T47D (cell line): ENCODE results near the gene WNK1.
"Not testable (repeated sequence)": the region's sequence is repeated elsewhere in the genome, so short reads cannot be mapped to it uniquely, and the experiment has no call there.

ENCODE experiments used
- DNase-seq, 2 experiments: peaks; one replicate each; pipeline versions ENCODE4 v3.0.0 to v3.0.0-alpha.2; 2011 to 2012; ENCODE audit warnings: low read depth in 1 of 2, low spot score in 1 of 2
- JUND ChIP-seq: IDR thresholded peaks from 2 replicates; pipeline ENCODE4 v1.6.1; 2012; ENCODE audit warnings: low read depth
- in situ Hi-C: cut with HindIII; loops from 2 replicates; pipeline ENCODE4 v1.10.0; 2016; ENCODE audit warnings: low sequenced_read_pairs, low pct_unique_long_range_greater_than_20kb

WNK1 gene

DNA sequence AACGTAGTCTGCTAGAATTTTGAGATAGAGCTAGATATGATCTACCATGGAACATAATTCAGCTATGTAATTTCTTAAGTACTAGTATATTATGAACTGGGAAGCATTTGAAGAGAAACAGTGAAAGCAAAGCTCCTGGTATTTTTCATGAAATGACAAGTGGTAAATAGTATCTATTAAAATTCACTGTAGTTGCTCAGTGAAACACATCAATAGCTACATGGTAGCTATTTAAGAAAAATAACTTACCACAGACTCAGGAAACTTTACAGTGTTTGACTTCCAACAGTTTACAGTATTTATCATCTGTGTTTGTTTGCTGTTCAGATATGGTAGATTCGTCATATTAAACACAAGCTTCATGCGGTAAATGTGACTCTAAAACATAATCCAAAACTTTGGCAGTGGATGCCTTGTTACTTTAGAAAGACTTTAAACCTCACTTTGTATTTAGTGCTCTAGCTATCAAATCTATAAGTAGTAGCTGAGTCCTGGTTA lies 25.2 kb downstream of the WNK1 start:
- in situ Hi-C loops, result no loop called here
- TF ChIP-seq JUND, result no peak
- DNase-seq, result no peak

DNA sequence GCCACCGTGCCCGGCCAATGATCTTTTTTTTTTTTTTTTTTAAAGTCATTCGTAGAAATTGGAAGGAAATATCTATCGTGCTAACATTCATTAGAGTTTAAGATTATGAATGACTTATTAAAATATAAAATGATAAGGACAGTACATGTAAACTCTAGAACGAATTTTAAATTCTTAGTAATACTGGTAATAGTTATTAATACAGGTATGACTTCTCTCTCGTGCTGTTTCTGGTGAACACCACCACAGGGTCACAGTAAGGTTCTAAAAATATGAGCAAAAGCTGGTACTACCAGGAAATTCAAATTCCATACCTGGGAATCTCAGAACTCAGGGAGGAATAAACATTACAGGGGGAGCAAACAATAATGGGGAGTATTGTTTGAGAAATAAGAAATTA lies 26.2 kb downstream of the WNK1 start:
- in situ Hi-C loops, result no loop called here
- TF ChIP-seq JUND, result no peak
- no peak for DNase-seq

DNA sequence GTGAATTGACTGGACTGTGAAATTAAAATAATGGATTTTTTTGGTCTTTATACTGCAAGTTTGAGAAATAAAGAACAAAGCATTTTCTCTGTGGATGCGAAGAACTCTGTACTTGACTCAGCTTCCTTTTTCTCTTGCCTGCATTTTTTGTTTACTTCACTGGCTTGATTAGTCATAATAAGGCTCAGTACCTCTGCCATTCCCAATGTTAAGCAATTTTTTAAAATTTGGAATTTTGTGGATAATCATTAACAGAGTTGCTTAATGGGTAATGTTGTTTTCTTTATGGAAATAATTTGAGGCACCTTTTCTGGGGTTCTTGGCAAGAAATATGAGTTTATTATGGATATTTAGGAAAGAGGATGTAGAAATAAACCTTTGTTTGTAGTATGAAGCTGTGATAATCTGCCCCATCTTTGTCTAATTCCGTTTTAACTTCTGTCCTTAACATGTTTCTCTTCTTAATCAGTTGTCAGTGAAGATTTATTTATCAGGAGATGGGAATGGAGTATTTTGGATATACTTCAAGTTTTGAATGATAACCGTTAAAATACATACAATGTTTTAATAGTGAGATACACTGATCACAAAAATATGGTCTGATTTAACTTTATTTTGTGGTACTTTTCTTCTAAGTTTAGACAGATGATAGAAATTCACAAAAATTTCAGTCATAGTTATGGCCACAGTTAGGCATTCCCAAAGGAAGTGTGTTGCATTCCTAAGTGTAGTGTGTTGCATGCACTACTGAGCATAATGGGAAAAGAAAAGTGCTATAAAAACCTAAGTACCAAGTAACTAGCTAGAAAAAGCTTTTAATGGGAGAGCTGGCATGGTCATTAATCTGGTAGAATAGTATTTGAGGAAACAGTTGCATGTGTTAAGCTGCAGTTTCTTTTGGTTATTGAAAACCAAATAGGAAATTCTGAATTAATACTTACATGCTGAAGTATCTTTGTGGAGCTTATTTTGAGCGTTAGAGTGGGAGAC lies 27.7 kb downstream of the WNK1 start:
- no peak for TF ChIP-seq JUND
- no peak for DNase-seq
- in situ Hi-C loops, result no loop called here

DNA sequence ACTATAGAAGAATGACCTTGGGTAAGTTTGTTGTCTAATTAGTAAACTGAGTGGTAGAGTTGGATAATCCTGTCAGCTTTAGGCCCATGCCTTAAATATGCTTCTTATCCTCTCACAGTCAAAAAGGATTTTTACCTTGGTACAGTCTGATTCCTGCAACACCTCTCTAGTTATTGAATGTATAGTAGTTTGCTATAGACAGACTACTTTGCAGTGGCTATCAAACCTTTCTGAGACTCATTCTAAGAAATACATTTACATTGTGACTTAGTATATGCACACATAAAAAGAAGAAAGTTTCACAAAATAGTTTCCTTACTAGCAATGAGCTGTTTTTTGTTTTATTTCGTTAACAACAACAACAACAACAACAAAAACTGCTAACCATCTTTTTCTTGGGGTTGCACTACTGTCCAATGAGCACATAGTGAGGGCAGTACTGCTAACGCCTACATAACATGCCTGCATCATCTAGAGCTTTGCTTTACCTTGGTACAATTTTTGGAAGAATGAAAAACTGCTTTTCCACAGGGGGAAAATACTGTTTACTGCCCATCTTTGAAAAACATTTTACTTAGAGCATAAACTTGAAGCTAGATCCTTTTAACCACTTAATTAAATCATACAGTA lies 28.5 kb downstream of the WNK1 start:
- TF ChIP-seq JUND, result no peak
- in situ Hi-C loops, result no loop called here

DNA sequence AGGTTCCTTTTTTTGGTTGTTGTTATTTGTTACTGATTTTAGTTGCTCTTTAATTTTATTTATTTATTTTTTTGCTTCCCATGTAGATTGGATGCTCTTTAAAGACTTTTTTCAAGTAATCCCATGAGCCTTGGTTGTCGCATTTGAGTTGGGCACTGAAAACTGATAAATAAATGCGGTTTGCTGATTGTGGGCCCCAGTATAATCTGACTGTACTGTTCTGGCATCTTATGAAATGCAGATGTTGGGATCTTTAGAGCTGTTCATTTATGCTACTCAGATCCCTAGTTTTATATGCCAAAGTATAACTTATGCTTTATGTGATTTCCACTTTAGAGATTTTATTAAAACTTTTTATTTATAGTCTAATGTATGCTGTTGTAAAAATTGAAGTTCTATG lies 33.3 kb downstream of the WNK1 start:
- in situ Hi-C loops, result no loop called here
- DNase-seq, result no peak
- no peak for TF ChIP-seq JUND

More for the DNA sequence above, 28.5 kb downstream of the WNK1 start:
- no peak for DNase-seq

DNA sequence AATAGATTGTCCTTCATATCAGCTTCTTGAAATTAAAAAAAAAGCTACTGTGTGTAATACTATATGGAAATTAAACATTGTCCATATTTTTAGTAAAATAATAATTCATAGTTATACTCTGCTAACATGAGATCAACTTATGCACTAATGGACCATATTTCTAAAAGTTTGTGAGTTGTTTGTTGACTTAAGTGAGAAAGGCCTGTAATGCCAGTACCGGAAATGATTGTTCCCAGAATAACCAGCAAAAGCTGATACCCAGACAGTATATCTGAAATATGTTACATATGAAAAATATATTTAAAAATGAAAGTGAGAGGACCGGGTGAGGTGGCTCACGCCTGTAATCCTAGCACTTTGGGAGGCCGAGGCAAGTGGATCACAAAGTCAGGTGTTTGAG lies 35.9 kb downstream of the WNK1 start:
- in situ Hi-C loops, result no loop called here
- DNase-seq, result no peak
- no peak for TF ChIP-seq JUND

DNA sequence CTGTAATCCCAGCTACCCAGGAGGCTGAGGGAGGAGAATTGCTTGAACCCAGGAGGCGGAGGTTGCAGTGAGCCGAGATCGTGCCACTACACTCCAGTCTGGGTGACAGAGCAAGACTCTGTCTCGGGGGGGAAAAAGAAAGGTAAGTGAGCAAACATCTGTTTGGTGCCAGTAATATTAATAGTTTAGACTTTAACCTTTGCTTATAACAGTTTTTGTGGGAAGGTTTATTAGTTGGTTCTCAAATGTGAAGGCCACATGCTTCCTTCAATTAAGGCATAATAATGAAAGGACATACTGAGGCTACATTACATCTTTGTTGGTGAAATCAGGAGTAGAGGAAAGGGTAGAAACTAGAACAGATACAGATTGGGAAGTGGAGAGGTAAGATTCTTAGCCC lies 36.4 kb downstream of the WNK1 start:
- in situ Hi-C loops, DNase-seq: not testable (repeated sequence)

DNA sequence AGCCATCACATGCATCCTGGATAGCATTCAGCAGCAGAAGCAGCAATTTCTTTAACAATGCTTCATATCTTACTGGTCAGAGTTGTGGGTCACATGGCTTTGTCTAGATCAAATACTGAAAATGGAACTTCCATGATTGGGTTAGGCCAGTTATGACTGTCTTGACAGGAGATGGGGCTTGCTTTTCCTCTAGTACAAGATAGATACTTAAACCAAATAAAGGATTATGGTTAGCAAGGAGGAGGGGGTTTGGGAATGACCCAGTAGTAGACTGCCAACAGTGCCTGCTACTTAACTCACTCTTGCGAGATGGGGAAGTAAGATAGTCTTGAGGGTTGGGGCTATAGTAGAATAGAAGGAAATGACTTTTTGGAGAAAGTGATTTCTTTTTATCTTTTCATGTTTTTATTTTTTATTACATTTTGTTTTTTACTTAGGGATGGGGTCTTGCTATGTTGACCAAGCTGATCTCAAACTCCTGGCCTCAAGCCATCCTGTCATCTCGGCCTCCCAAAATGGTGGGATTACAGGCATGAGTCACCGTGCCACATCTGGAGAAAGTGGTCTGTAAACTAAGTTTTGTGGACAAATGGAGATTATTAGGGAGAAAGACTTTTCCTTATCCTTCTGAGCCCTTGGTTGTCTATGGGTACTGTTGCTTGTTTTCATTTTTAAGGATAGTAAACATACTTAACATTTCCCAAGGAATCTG lies 37.6 kb downstream of the WNK1 start:
- TF ChIP-seq JUND, result no peak
- DNase-seq, result no peak

DNA sequence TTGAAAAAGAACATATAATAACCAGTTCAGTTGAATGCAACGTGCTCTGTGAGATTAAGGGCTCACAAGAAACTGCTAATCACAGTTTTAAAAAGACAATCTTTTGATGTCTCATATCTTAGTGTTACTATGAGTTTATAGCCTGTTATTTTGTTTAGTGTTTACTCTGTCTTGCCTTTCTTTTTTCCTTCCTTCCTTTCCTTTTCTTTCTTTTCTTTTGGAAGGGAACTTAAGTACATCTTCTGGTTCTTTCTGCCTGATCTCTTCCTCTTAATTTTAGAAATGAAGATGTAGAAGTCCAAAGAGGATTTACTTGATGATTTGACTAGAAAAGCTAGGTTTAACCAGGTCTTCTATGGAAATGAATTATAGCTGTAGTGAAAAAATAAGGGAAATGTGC lies 38.2 kb downstream of the WNK1 start:
- TF ChIP-seq JUND, result no peak
- DNase-seq, result no peak
- in situ Hi-C loops, result no loop called here

More for the DNA sequence above, 37.6 kb downstream of the WNK1 start:
- in situ Hi-C loops, result no loop called here

DNA sequence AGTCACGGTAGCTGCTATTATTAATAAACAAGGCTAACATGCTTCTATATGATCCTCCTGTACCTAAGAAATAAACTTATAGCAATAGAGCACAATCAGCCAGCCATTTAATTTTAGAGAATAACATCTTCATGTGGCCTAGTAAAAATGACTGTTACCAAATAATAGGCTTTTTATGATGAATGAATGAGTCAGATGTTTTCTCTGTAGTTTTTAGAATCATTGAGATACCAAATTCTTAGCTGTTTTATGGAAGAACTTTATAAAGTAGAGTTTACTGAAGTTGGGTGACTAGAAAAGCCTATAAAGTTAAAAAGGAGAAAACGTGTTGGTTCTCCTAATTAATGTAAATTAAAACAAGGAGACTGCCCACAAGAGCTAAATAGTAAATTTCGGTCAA lies 40.7 kb downstream of the WNK1 start:
- in situ Hi-C loops, result no loop called here
- no peak for TF ChIP-seq JUND
- no peak for DNase-seq

DNA sequence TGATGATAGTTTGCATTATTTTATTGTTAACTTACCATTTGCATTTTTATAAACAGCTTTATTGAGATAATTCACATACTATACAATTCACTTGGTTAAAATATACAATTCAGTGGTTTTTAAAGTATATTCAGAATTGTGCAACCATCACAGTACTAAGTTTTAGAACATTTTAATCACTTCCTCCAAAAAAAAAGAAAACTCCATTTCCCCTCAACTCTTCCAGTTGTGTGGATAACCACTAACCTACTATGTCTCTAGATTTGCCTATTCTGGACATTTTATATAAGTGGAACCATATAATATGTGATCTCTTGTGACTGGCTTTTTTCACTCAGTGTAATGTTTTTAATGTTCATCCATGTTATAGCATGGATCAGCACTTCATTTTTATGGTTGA lies 41.3 kb downstream of the WNK1 start:
- DNase-seq, result no peak
- in situ Hi-C loops, result no loop called here
- no peak for TF ChIP-seq JUND

DNA sequence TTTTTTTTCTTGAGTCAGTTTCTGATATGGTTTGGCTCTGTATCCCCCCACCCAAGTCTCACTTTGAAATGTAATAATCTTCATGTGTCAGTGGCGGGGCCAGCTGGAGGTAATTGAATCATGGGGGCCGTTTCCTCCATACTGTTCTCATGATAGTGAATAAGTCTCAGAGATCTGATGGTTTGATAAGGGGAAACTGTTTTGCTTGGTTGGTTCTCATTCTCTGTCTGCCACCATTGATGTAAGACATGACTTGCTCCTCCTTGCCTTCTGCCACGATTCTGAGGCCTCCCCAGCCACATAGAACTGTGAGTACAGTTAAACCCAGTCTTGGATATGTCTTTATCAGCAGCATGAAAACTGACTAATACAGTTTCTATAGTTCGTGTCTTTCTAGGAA lies 42.9 kb downstream of the WNK1 start:
- TF ChIP-seq JUND, result no peak
- no peak for DNase-seq
- in situ Hi-C loops, result no loop called here

DNA sequence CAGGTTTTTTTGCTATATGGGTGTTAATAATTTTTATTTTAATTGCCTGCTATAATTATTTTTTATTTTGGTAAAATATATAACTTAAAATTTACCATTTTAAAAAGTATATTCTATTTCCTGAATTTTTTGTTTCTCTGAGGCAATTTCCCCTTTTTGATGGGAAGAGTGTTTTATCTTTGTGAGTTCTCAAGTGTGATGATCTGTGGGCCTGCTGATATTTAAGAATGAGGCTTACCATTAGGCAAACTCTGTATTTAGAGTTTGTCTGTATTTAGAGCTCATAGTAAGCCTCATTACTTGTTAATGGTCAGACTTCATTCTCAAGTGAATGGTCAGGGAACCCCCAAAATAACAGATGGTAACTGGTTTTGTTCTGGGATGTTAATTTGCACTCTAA lies 48.0 kb downstream of the WNK1 start:
- no peak for TF ChIP-seq JUND
- no peak for DNase-seq
- in situ Hi-C loops, result no loop called here
